Right atrium auricular region (tissue), 2 donors: ENCODE measurements around the gene CNFN. TPM values are rescaled to one million over a fixed set of nuclear protein-coding genes. Genes with fewer than 3 reads are reported as not detected.

Source experiments
- DNase-seq: peaks from one replicate; pipeline ENCODE4 v3.0.0-alpha.2; 2019; ENCODE audit warnings: low spot score
- H3K27ac ChIP-seq, 2 donors: fragments of 200-600 bp; sonication (generic); 1 replicate in 1 of 2; 2 replicates in 1 of 2; pipeline ENCODE4 v1.5.1; 2016 to 2019
- H3K27me3 ChIP-seq, 2 donors: fragments of 200-600 bp; sonication (generic); one replicate each; pipeline versions ENCODE4 v1.5.1 to v1.6.0; 2017 to 2019
- H3K36me3 ChIP-seq: fragments of 200-600 bp; sonication (generic); one replicate; pipeline ENCODE4 v1.5.1; 2016
- H3K4me1 ChIP-seq, 2 donors: fragments of 200-600 bp; sonication (generic); one replicate each; pipeline versions ENCODE4 v1.5.1 to v1.6.0; 2017 to 2019
- H3K4me3 ChIP-seq, 2 donors: fragments of 200-600 bp; sonication (generic); 1 replicate in 1 of 2; 2 replicates in 1 of 2; pipeline ENCODE4 v1.5.1; 2017 to 2019; ENCODE audit warnings: mild to moderate bottlenecking in 1 of 2, moderate library complexity in 1 of 2
- H3K9me3 ChIP-seq, 2 donors: fragments of 200-600 bp; sonication (generic); one replicate each; pipeline ENCODE4 v1.5.1; 2019
- total RNA-seq, 2 donors: library from RNA; depleted of rRNA; stranded (reverse); fragments of >200 nt; gene quantifications; one replicate each; pipeline ENCODE4 v1.1.0, GENCODE V29; 2016
- TF ChIP-seq, protein P1 (sequence below), 2 donors: fragments of 200-600 bp; sonication (generic); IDR thresholded peaks; one replicate each; pipeline ENCODE4 v1.5.1; 2019; ENCODE audit warnings: antibody characterized with exemption in 2 of 2

Gene CNFN
- total RNA-seq, 2 donors from 2014 or later: 1.1 TPM; not detected in 1

DNA sequence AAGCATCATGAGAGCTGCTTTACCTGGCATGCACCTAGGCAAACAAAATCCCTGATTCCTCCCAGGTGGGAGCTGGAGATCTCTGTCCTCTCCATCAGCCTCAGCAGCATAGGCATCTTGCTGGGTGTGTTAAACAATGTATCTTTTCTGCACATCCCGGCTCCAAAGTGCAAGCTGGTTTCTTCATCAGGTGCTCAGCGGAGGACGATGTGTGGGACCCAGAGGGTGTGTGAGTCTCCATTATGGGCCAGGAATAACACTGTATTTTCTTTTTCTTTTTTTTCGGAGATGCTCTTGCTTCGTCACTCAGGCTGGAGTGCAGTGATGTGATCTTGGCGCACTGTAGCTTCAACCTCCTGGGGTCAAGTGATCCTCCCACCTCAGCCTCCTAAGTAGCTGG is 9.9 kb downstream of the CNFN start:
- no peak for DNase-seq
- Histone ChIP-seq H3K27me3 (no peaks in the 10 kb centered on the region), H3K4me1 (no peaks in the 10 kb centered on the region), H3K36me3 (peaks cover under 1% of the 10 kb centered on the region), H3K4me3 (no peak overlapping the region), H3K9me3 (no peaks in the 10 kb centered on the region), H3K27ac (no peak overlapping the region)
- TF ChIP-seq, protein P1, sequence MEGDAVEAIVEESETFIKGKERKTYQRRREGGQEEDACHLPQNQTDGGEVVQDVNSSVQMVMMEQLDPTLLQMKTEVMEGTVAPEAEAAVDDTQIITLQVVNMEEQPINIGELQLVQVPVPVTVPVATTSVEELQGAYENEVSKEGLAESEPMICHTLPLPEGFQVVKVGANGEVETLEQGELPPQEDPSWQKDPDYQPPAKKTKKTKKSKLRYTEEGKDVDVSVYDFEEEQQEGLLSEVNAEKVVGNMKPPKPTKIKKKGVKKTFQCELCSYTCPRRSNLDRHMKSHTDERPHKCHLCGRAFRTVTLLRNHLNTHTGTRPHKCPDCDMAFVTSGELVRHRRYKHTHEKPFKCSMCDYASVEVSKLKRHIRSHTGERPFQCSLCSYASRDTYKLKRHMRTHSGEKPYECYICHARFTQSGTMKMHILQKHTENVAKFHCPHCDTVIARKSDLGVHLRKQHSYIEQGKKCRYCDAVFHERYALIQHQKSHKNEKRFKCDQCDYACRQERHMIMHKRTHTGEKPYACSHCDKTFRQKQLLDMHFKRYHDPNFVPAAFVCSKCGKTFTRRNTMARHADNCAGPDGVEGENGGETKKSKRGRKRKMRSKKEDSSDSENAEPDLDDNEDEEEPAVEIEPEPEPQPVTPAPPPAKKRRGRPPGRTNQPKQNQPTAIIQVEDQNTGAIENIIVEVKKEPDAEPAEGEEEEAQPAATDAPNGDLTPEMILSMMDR (IDR thresholded peaks at IDR 0.05): no peak

DNA sequence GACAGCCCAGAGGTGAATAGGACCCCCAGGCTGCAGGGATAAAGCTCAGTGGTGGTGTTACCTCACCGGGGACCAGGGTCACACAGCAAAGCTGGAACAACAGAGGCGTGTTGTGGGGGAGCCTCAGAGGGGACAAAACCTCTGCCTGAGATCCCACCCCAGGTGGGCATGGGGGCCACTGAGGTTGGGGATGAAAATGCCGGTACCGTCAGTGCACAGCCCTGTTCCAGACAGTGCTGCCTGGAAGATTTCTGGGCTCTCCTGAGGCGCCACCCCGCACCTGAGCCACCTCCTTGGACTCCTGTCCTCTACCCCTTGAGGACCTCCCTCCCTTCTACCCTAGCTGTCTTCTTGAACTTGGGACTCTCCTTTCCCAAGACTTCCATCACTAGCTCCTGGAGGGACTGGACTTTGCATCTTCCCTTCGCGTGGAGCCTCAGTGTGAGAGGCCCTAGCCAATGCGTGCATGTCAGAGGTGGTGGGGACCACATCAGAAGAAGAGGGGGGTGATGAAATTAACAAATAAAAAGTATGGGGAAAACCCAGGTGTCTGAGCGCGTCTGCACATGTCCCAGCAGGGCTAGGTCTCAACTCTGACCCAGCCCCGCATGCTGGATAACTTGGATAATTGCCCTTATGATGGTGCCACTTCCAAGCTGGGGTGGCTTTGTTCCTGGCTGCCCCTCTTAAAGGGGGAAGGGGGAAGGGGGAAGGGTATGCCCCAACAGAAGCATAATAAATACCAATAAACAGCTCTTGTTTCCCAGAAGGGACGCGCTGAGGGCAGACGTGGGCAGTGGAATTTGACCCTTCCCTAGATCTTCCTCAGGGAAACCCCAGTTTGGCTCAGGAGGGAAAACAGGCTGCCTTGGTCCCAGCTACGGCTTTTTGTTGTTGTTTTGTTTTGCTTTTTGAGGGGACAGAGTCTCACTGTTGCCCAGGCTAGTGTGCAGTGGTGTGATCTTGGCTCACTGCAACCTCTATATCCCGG is 11.6 kb downstream of the CNFN start:
- H3K4me1 ChIP-seq: no peaks in the 10 kb centered on the region
- peaks cover 7% of the 10 kb centered on the region for H3K36me3 ChIP-seq
- no peaks in the 10 kb centered on the region for H3K9me3 ChIP-seq
- H3K27ac ChIP-seq: no peak overlapping the region
- H3K4me3 ChIP-seq: no peak overlapping the region
- TF ChIP-seq, protein P1 (IDR thresholded peaks at IDR 0.05): no peak
- no peaks in the 10 kb centered on the region for H3K27me3 ChIP-seq
- DNase-seq: no peak

DNA sequence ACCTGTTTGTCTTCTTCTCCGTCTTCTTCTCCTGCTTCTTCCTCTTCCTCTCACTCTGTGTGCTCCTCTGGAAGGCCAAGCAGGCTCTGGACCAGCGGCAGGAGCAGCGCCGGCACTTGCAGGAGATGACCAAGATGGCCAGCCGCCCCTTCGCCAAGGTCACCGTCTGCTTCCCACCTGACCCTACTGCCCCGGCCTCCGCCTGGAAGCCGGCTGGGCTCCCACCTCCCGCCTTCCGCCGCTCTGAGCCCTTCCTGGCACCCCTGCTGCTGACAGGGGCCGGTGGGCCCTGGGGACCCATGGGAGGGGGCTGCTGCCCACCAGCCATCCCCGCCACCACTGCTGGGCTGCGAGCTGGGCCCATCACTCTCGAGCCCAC is 13.9 kb downstream of the CNFN start:
- TF ChIP-seq, protein P1 (IDR thresholded peaks at IDR 0.05): no peak
- DNase-seq: no peak

DNA sequence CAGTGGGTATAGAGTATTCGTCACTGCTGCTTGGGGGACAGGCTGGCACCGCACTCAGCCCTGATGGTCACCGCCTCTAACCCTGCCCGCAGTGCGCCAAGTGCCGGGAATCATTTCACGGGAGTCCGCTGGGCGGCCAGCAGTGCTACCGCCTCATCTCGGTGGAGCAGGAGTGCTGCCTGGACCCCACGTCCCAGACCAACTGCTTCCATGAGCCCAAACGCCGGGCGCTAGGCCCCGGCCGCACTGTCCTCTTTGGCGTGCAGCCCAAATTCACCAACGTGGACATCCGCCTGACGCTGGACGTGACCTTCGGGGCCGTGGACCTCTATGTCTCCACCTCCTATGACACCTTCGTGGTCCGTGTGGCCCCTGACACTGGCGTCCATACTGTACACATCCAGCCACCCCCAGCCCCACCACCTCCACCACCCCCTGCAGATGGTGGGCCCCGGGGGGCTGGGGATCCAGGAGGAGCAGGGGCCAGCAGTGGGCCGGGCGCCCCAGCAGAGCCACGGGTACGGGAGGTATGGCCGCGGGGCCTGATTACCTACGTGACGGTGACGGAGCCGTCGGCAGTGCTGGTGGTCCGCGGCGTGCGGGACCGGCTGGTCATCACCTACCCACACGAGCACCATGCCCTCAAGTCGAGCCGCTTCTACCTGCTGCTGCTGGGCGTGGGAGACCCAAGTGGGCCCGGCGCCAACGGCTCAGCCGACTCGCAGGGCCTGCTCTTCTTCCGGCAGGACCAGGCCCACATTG is 14.5 kb downstream of the CNFN start:
- TF ChIP-seq, protein P1 (IDR thresholded peaks at IDR 0.05): no peak
- Histone ChIP-seq H3K9me3 (no peaks in the 10 kb centered on the region), H3K27me3 (no peaks in the 10 kb centered on the region), H3K36me3 (peaks cover 7% of the 10 kb centered on the region), H3K4me1 (no peaks in the 10 kb centered on the region), H3K27ac (no peak overlapping the region), H3K4me3 (no peak overlapping the region)
- DNase-seq: no peak

More for the DNA sequence above, 13.9 kb downstream of the CNFN start:
- no peak overlapping the region for H3K4me3 ChIP-seq
- H3K4me1 ChIP-seq: no peaks in the 10 kb centered on the region
- no peaks in the 10 kb centered on the region for H3K9me3 ChIP-seq
- H3K36me3 ChIP-seq: peaks cover 7% of the 10 kb centered on the region
- H3K27me3 ChIP-seq: no peaks in the 10 kb centered on the region
- no peak overlapping the region for H3K27ac ChIP-seq

DNA sequence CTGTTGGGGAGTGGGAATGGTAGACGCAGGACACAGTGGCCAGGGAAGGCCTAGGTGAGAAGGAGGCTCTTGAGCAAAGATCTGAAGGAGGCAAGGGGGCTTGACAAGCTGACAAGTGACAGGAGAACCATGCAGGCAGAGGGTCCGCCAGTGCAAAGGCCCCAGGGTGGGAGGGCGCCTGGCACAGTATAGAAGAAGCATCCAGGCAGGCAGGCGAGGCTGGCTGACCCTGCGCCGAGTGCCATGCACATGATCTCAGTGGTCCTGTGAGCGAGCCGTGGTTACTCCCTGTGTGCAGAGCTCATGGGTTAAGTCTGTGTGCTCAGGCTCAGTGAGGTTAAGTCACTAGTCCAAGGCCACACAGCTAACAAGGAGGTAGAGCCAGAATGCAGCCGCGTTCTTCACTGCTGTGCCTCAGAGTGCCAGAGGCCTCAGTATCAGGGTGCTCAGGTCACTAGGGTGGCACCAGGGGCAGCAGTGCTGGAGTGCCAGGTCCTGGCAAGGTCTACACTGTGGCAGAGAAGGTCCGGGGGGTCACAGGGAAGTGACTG is 15.2 kb downstream of the CNFN start:
- TF ChIP-seq, protein P1 (IDR thresholded peaks at IDR 0.05): no peak
- Histone ChIP-seq H3K27ac (no peak overlapping the region), H3K36me3 (peaks cover 7% of the 10 kb centered on the region), H3K9me3 (no peaks in the 10 kb centered on the region), H3K4me1 (no peaks in the 10 kb centered on the region), H3K27me3 (no peaks in the 10 kb centered on the region), H3K4me3 (no peak overlapping the region)
- DNase-seq: no peak
